Left renal cortex interstitium (tissue), 4 donors: Measurements from ENCODE around the gene ZNF839. TPM values are rescaled to one million over a fixed set of nuclear protein-coding genes. Genes with fewer than 3 reads are reported as not detected.
"Not testable (repeated sequence)": the region's sequence is repeated elsewhere in the genome, so short reads cannot be mapped to it uniquely, and the experiment has no call there.

Experiments
- DNase-seq, 4 donors: peaks; one replicate each; pipeline ENCODE4 v3.0.0-alpha.2; 2013; ENCODE audit warnings: low read depth in 4 of 4, low spot score in 2 of 4, missing footprints in 1 of 4
- polyA plus RNA-seq, 4 donors: library from polyadenylated mRNA; unstranded; fragments of 120-200 nt; gene quantifications; one replicate each; pipeline ENCODE4 v1.2.1, GENCODE V29; 2013; ENCODE audit not compliant: insufficient read length in 4 of 4

The ZNF839 gene
- polyA plus RNA-seq, 4 donors, result 13.3 to 21.5 (median 17.6) TPM

DNA sequence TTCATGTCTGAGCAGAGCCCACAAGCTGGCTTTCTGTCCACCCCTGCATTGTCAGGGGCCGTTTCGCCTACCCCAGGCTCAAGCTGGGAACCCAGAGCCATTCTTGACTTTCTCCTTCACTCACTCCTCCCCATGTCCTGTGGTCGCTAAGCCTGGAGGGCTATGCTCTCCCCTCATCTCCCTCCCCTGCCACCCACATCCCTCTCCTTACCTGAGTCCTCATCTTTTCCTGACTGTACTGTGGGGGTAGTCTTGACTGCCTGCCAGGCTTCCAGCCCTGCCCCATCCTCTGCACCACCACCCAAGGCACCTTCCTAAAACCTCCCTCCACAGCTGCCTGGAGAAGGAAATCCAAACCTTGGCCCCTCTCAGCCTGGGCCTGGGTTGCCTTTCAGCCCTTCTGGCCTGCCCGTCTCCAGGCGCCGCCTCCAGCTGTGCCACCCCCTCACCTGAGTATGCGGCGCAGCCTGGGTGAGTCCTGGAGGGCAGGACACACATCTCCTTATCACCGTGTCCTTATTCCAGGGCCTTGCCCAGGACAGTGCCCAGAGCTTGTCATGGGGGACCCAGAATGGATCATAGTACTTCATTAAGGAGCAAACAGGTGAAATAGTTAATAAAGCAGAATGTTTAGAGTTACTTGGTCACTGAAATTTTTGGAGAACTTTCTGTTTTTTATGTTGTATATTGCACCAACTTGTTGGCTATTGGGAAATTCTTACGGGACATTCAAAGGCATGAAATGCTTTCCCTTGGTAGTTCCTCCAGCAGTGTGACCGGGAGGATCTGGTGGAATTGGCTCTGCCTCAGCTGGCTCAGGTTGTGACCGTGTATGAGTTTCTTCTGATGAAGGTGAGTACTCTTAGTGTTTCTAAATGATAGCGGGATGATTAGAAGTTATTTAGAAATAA is 14.5 kb downstream of the ZNF839 start:
- DNase-seq, result no peak

GRCh38 chr14:102335163-102335562 is 15.6 kb downstream of the ZNF839 start:
- no peak for DNase-seq

DNA sequence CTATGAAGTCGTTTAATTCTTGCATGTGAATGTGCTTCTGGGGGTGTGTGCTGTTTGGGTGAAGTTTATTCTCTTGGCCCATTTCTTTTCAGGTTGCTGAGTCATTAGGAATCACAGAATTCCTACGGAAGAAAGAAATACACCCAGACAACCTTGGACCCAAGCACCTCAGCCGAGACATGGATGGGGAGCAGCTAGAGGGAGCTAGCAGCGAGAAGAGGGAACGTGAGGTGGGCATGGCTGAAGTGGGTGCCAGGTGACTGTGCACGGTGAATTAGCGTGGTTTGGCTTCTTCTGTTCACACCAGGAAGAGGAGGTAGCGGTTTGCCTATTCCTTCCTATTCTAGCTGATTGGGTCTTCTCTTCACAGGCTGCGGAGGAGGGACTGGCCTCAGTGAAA is 19.2 kb downstream of the ZNF839 start:
- DNase-seq, result no peak

DNA sequence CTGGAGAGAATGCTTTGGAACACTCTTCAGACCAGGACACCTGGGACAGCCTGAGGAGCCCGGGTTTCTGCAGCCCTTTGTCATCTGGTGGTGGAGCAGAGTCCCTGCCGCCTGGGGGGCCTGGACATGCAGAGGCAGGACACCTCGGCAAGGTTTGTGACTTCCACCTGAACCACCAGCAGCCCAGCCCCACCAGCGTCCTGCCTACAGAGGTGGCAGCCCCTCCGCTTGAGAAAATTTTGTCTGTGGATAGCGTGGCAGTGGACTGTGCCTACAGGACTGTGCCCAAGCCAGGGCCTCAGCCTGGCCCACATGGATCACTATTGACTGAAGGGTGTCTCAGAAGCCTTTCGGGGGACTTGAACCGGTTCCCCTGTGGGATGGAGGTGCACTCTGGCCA is 22.0 kb downstream of the ZNF839 start:
- no peak for DNase-seq

- no peak for DNase-seq
Measured at GRCh38 chr14:102342238-102342637, 22.7 kb downstream of the ZNF839 start.

DNA sequence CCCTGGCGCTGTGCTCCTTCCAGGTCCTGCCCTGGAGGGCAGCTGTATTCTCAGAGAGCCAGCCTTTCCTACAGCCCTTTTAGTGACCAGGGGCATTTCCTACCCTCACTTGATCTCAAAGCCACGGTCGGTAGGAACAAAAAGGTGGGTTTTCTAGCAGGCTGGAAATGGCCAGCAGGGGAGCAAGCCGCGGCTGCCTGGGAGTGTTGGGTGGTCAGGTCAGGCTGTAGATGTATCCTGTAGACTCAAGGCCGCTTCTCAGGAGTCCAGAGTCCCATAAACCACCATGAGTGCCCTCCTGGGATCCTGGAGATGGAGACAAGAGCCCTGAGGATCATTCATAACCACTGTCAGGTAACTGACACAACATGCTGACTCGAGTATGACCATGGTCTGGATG is 24.5 kb downstream of the ZNF839 start:
- no peak for DNase-seq

DNA sequence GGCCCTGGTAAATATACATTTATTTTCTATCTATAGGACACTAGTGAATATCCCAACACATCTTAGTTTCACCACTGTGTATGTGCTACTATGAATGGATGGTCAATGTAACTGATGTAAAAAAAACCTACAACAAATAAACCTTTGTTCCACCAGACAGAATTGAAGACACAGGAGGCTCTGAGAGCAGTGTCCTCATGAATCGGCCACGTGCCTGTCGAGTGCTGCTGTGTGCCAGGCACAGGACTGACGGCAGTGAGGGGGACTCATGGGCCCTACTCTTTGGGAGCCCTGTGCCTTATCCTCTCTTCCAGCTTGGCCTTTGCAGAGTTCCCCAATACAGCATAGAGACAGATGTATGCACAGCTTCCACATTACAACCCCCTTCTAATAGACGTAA is 24.9 kb downstream of the ZNF839 start:
- no peak for DNase-seq

- DNase-seq, result no peak
Measured at GRCh38 chr14:102345232-102345631, 25.7 kb downstream of the ZNF839 start.

GRCh38 chr14:102346645-102347044 is 27.1 kb downstream of the ZNF839 start:
- DNase-seq, result no peak

DNA sequence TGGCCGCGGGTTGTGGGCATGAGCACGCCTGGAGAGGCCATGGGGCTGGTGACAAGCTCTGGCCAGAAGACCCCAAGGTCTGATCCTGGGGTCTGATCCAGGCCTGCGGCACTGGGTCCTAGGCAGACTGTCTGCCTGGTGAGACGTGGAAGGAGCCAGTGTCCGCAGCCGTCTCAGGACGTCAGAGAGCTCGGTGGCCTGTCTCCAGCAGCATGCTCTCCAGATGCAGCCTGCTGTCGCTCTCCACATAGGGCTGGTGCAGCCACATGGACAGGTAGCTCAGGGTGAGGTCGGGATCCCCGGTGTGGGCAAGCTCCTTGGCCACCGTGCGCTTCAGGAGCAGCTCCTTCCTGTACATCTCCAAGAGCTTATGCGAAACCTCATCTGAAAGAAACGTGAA is 28.8 kb downstream of the ZNF839 start:
- no peak for DNase-seq

GRCh38 chr14:102351023-102351422 is 31.5 kb downstream of the ZNF839 start:
- no peak for DNase-seq

DNA sequence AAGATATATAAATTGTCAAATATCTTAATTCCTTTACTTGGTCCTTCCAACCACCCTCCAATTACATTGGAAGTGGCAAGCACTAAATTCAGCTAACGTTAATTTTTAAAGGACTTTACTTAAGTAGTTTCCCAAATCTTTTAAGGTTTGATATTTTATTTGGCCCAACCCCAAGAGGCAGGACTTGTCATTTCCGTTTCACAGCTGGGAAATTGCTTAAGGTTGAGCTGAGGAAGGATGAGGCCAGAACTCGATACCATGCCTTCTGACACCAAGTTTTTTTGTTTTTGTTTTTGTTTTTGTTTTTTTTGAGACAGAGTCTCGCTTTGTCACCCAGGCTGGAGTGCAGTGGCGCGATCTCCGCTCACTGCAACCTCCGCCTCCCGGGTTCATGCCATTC is 32.0 kb downstream of the ZNF839 start:
- not testable (repeated sequence) for DNase-seq

DNA sequence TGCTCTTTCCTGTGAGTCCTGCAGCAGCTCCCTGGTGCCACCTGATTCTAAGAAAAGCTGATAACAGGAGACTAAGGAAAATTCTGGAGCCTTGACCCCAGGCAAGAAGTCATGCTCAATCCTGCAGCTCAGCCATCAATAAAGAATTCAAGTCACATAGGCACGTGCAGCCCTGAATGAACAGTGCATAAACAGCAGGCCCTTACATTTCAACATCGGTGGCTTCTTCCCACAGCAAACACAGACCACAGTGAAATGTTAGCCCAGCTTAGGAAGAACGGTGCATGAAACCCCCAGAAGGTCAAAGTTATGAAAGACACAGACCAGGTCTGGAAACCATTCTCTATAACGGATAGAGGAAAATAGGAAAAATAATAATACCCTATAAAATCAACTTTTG is 32.7 kb downstream of the ZNF839 start:
- no peak for DNase-seq

- DNase-seq, result no peak
Measured at GRCh38 chr14:102353126-102353619, 33.6 kb downstream of the ZNF839 start.

GRCh38 chr14:102356280-102356679 is 36.7 kb downstream of the ZNF839 start:
- no peak for DNase-seq

- no peak for DNase-seq
Measured at GRCh38 chr14:102359341-102359740, 39.8 kb downstream of the ZNF839 start.

DNA sequence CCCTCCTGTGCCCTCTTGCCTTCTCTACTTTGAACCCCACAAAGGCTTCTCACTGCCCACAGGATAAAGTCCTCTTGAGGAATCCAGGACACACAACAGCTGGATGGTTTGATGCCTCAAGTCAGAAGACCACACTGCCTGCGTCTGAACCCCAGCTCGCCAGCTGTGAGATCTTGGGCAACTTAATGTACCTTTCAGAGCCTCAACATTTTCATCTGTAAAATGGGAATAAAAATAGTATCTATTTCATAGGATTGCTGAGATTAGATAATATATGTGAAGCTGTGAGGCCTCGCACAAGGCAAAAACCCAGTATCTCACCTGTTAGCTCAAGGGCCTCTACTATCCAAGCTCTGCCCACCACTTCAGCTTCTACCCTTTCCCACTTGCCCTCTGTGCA is 40.8 kb downstream of the ZNF839 start:
- DNase-seq, result no peak

DNA sequence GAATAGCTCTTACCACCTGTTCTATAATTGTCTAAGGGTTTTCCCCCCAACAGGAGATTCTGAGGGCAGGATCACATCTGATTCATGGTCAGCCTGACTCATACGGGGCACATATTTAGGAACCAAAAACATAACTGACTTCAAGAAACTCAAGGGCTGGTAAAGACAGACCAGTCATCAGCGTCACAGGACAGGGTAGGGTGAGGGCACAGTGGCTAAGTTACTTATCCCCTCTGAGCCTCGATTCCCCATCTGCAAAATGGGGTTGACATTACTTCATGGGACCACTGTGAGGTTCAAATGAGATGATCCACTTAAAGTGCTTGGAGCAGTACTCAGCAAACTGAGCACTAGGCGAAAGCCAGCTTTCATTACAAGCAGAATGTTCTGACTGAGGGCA is 42.5 kb downstream of the ZNF839 start:
- peak in 1 of 4 donors; percentile 3 for DNase-seq

- DNase-seq, result peak; percentile 71 to 91 (median 84)
Measured at GRCh38 chr14:102362545-102363181, 43.1 kb downstream of the ZNF839 start, which contains the start of the genes CINP and TECPR2. Gene CINP (minus strand): TSS chr14:102362890. CDS start chr14:102362851, 39 bp downstream. Gene TECPR2 (plus strand): TSS chr14:102362941. CDS start chr14:102376722, 13,781 bp downstream.

GRCh38 chr14:102363182-102363943 is 43.8 kb downstream of the ZNF839 start:
- peak in 3 of 4 donors; percentile 1 to 13 (median 4) for DNase-seq

DNA sequence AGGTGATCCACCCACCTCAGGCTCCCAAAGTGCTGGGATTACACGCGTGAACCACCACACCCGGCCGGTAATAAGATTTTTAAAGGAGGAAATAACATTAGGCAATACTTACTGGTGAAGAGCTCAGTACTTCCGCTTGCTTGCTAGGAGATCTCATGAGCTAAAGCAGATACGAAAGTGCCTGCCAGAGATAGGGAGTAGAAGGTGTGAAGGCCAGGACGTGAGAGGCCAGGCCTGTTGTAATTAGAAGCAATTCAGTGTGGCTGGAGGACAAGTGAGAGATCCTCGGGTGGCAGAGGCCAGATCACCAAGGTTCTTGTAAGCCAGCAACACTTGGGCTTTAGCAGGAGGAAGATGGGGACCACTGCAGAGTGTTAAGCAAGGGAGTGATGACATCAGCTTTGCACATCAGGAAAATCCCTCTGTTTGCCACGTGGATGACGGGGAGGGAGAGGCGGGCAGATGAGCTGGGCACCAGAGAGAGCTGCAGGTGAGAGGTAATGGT is 50.8 kb downstream of the ZNF839 start:
- DNase-seq, result no peak
